PC-9 (cell line): ENCODE data around the gene RLN2.

ENCODE experiments used
- CTCF ChIP-seq: fragments of 200-600 bp; sonication (generic); conservative IDR thresholded peaks from 2 replicates; pipeline ENCODE4 v1.6.1; 2017; ENCODE audit warnings: mixed run types, antibody characterized with exemption, mild to moderate bottlenecking, moderate library complexity
- EZH2 ChIP-seq: fragments of 200-600 bp; sonication (generic); IDR thresholded peaks from 2 replicates; pipeline ENCODE4 v1.8.0; 2017; ENCODE audit warnings: antibody characterized with exemption, low read depth

- no peak for TF ChIP-seq EZH2
- no peak for TF ChIP-seq CTCF
These were observed 40.3 kb downstream of the RLN2 start for GRCh38 chr9:5264219-5264595.
